GM21423 (cell line): ENCODE data around the gene METTL27.
A peak's percentile ranks its signal among the peaks of the same experiment; 100 is the strongest.
"Not testable (repeated sequence)": the region's sequence is repeated elsewhere in the genome, so short reads cannot be mapped to it uniquely, and the experiment has no call there.

ENCODE experiments used
- ATAC-seq: cut with Tn5 transposase; IDR thresholded peaks from one replicate; pipeline ENCODE4 v1.9.1; 2021; ENCODE audit warnings: mild to moderate bottlenecking, moderate library complexity; ENCODE audit not compliant: unreplicated experiment

Gene METTL27

GRCh38 chr7:73870041-73870492 lies 27.8 kb upstream of the METTL27 start:
- no peak for ATAC-seq

- ATAC-seq, result no peak
These were observed 26.9 kb upstream of the METTL27 start for GRCh38 chr7:73869011-73869798.

- ATAC-seq, result no peak
These were observed 24.1 kb upstream of the METTL27 start for GRCh38 chr7:73866446-73866767.

GRCh38 chr7:73865738-73866445 lies 23.6 kb upstream of the METTL27 start:
- ATAC-seq, result no peak

GRCh38 chr7:73864981-73865711 lies 22.8 kb upstream of the METTL27 start:
- ATAC-seq, result no peak

GRCh38 chr7:73861305-73861704 lies 19.0 kb upstream of the METTL27 start:
- no peak for ATAC-seq

GRCh38 chr7:73860859-73861258 lies 18.5 kb upstream of the METTL27 start, which contains the start of gene TMEM270:
TMEM270 (plus strand) TSS chr7:73861159; CDS start chr7:73861195, 36 bp downstream.
- no peak for ATAC-seq

- no peak for ATAC-seq
These were observed 16.5 kb upstream of the METTL27 start for GRCh38 chr7:73858807-73859206.

GRCh38 chr7:73856941-73857340 lies 14.6 kb upstream of the METTL27 start:
- no peak for ATAC-seq

GRCh38 chr7:73852500-73852899 lies 10.2 kb upstream of the METTL27 start:
- ATAC-seq, result no peak

- ATAC-seq, result peak; percentile 81
These were observed 9.4 kb upstream of the METTL27 start for GRCh38 chr7:73851410-73852338.

- ATAC-seq, result no peak
These were observed 8.5 kb upstream of the METTL27 start for GRCh38 chr7:73850781-73851207.

- no peak for ATAC-seq
These were observed 5.8 kb upstream of the METTL27 start for GRCh38 chr7:73847941-73848723.

- ATAC-seq, result not testable (repeated sequence)
These were observed 3.4 kb upstream of the METTL27 start for GRCh38 chr7:73845701-73846195.

GRCh38 chr7:73844848-73845460 lies 2.6 kb upstream of the METTL27 start:
- no peak for ATAC-seq

- ATAC-seq, result no peak
These were observed 1.8 kb upstream of the METTL27 start for GRCh38 chr7:73844131-73844547.

- no peak for ATAC-seq
These were observed 638 bp downstream of the METTL27 start for GRCh38 chr7:73841689-73842066.

- ATAC-seq, result no peak
These were observed 1.5 kb downstream of the METTL27 start for GRCh38 chr7:73840715-73841379.
